Measurements from ENCODE around the gene IGSF21. TPM values are rescaled to one million over a fixed set of nuclear protein-coding genes. Genes with fewer than 3 reads are reported as not detected.

The IGSF21 gene
- total and polyA plus RNA-seq, 2 of the 8 experiments (the other 6 are each of a cell fraction or from before 2014, with no cell fraction given) = 22.5 to 28.5 TPM

DNA sequence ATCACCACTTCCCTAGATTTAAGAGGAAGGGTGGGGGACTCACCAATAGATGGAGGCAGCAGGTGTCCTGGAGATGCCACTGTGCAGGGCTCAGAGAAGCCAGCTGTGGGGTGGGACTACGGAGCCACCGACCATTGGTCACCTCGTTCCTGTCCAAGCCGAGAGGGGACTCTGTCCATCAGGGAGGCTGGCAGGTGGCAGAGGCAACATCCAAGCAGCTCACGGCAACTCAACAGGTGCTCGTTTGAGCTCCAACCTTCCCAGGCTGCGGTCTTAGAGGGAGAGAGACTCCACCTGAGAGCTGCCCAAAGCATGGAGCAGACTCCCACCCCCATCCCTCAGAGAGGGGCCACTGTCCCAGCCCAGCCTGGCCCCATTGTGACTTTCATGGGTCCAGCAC, 71.4 kb downstream of the IGSF21 start (continued):
- TF ChIP-seq, protein P1, sequence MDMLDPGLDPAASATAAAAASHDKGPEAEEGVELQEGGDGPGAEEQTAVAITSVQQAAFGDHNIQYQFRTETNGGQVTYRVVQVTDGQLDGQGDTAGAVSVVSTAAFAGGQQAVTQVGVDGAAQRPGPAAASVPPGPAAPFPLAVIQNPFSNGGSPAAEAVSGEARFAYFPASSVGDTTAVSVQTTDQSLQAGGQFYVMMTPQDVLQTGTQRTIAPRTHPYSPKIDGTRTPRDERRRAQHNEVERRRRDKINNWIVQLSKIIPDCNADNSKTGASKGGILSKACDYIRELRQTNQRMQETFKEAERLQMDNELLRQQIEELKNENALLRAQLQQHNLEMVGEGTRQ (IDR thresholded peaks at IDR 0.05; ENCODE audit: low read length) = no peak
- TF ChIP-seq TAF1 (IDR thresholded peaks at IDR 0.05; ENCODE audit: low read depth, low read length) = no peak
- TF ChIP-seq CBX5 (IDR thresholded peaks at IDR 0.05; ENCODE audit: low read depth, low read length) = no peak
